Liver (tissue), 9 donors: ENCODE results near the gene TMEM79. TPM values are rescaled to one million over a fixed set of nuclear protein-coding genes. Genes with fewer than 3 reads are reported as not detected.

ENCODE experiments used
- DNase-seq: peaks from one replicate; pipeline ENCODE4 v3.0.0-alpha.2; 2017; ENCODE audit warnings: low spot score
- H3K27ac ChIP-seq, 2 donors: one replicate each; pipeline ENCODE4 v1.7.0; 2013; ENCODE audit warnings: inconsistent platforms in 2 of 2, low read length in 2 of 2, control low read depth in 1 of 2, low read depth in 1 of 2, mild to moderate bottlenecking in 1 of 2
- H3K27me3 ChIP-seq, 4 donors: one replicate each; pipeline versions ENCODE4 v1.6.1 to v1.7.0; 2013; ENCODE audit warnings: low read length in 3 of 4, inconsistent platforms in 1 of 4, mild to moderate bottlenecking in 1 of 4, moderate library complexity in 1 of 4; ENCODE audit not compliant: control insufficient read depth in 4 of 4, insufficient read depth in 4 of 4
- H3K36me3 ChIP-seq, 4 donors: one replicate each; pipeline versions ENCODE4 v1.6.1 to v1.7.0; 2013; ENCODE audit warnings: low read length in 3 of 4, mild to moderate bottlenecking in 3 of 4, low read depth in 1 of 4, moderate library complexity in 1 of 4; ENCODE audit not compliant: control insufficient read depth in 4 of 4, insufficient read depth in 3 of 4
- H3K4me1 ChIP-seq, 4 donors: one replicate each; pipeline versions ENCODE4 v1.6.1 to v1.7.0; 2013; ENCODE audit warnings: low read length in 3 of 4, mild to moderate bottlenecking in 3 of 4, moderate library complexity in 1 of 4; ENCODE audit not compliant: control insufficient read depth in 4 of 4, insufficient read depth in 4 of 4
- H3K4me3 ChIP-seq, 3 donors: one replicate each; pipeline versions ENCODE4 v1.6.1 to v1.7.0; 2013; ENCODE audit warnings: low read length in 3 of 3, control low read depth in 1 of 3, low read depth in 1 of 3, mild to moderate bottlenecking in 1 of 3
- H3K9ac ChIP-seq, 2 donors: one replicate each; pipeline ENCODE4 v1.7.0; 2013; ENCODE audit warnings: low read length in 2 of 2, mild to moderate bottlenecking in 2 of 2, moderate library complexity in 2 of 2, control low read depth in 1 of 2, low read depth in 1 of 2
- H3K9me3 ChIP-seq, 4 donors: one replicate each; pipeline versions ENCODE4 v1.6.1 to v1.7.0; 2013; ENCODE audit warnings: low read length in 3 of 4; ENCODE audit not compliant: control insufficient read depth in 4 of 4
- ATF3 ChIP-seq: IDR thresholded peaks from 2 replicates; pipeline ENCODE4 v1.6.1; 2016; ENCODE audit warnings: antibody characterized with exemption
- EGR1 ChIP-seq, 2 donors: IDR thresholded peaks; 2 replicates each; pipeline ENCODE4 v1.6.1; 2016 to 2018; ENCODE audit warnings: antibody characterized with exemption in 2 of 2, low read depth in 2 of 2
- FOXA1 ChIP-seq: IDR thresholded peaks from 2 replicates; pipeline ENCODE4 v1.6.1; 2016; ENCODE audit warnings: antibody characterized with exemption
- FOXA2 ChIP-seq: IDR thresholded peaks from 2 replicates; pipeline ENCODE4 v1.6.1; 2016; ENCODE audit warnings: antibody characterized with exemption
- GABPA ChIP-seq, 2 donors: IDR thresholded peaks in 1 of 2; conservative IDR thresholded peaks in 1 of 2; 2 replicates each; pipeline ENCODE4 v1.6.1; 2016; ENCODE audit warnings: antibody characterized with exemption in 2 of 2, mild to moderate bottlenecking in 1 of 2, moderate library complexity in 1 of 2
- HNF4A ChIP-seq, 2 donors: conservative IDR thresholded peaks; 2 replicates each; pipeline ENCODE4 v1.6.1; 2016; ENCODE audit warnings: antibody characterized with exemption in 2 of 2, mild to moderate bottlenecking in 2 of 2
- HNF4G ChIP-seq: IDR thresholded peaks from 2 replicates; pipeline ENCODE4 v1.6.1; 2016; ENCODE audit warnings: antibody characterized with exemption
- MAX ChIP-seq: IDR thresholded peaks from 2 replicates; pipeline ENCODE4 v1.6.1; 2016; ENCODE audit warnings: antibody characterized with exemption
- NR2F2 ChIP-seq: IDR thresholded peaks from 2 replicates; pipeline ENCODE4 v1.6.1; 2016; ENCODE audit warnings: antibody characterized with exemption
- RAD21 ChIP-seq, 2 donors: IDR thresholded peaks; 2 replicates each; pipeline ENCODE4 v1.6.1; 2016; ENCODE audit warnings: antibody characterized with exemption in 2 of 2, mild to moderate bottlenecking in 2 of 2
- RXRA ChIP-seq, 2 donors: IDR thresholded peaks; 2 replicates each; pipeline ENCODE4 v1.6.1; 2017 to 2018; ENCODE audit warnings: antibody characterized with exemption in 2 of 2, mild to moderate bottlenecking in 1 of 2
- SP1 ChIP-seq: IDR thresholded peaks from 2 replicates; pipeline ENCODE4 v1.6.1; 2018; ENCODE audit warnings: antibody characterized with exemption, mild to moderate bottlenecking
- YY1 ChIP-seq: IDR thresholded peaks from 2 replicates; pipeline ENCODE4 v1.6.1; 2016; ENCODE audit warnings: antibody characterized with exemption, mild to moderate bottlenecking
- WGBS: extraction: QIAGEN DNeasy Blood & Tissue Kit; methylation state at CpG from one replicate; pipeline ENCODE4 v1.1.7; 2013; 5-methylcytosine and 5-hydroxymethylcytosine counted together
- polyA plus RNA-seq, 2 donors: library from polyadenylated mRNA; stranded (reverse) in 1 of 2; unstranded in 1 of 2; fragments of 200-250 nt in 1 of 2; fragments of >200 nt in 1 of 2; fragmentation: Nextera tagmentation in 1 of 2; extraction: Ambion mirVana in 1 of 2; gene quantifications; one replicate each; pipeline versions ENCODE4 v1.2.1 to v1.2.3, GENCODE V29; 2013 to 2015
- total RNA-seq, 2 donors: library from RNA; depleted of rRNA; stranded (reverse); fragments of >200 nt; gene quantifications; one replicate each; pipeline ENCODE4 v1.2.3, GENCODE V29; 2014
- TF ChIP-seq, protein P1 (sequence below): IDR thresholded peaks from 2 replicates; pipeline ENCODE4 v1.6.1; 2016; ENCODE audit warnings: antibody characterized with exemption, mild to moderate bottlenecking
- TF ChIP-seq, protein P2 (sequence below): IDR thresholded peaks from 2 replicates; pipeline ENCODE4 v1.6.1; 2016; ENCODE audit warnings: antibody characterized with exemption
- TF ChIP-seq, protein P3 (sequence below): fragments of 150-350 bp; IDR thresholded peaks from 2 replicates; pipeline ENCODE4 v1.5.1; 2017; ENCODE audit warnings: improper control_type of control experiment, low read depth, low read length; ENCODE audit not compliant: missing input control
- donor health status: healthy.
- donor health status: healthy.
- donor health status: healthy.
- donor health status: healthy.
- donor health status: healthy.

The TMEM79 gene
- total and polyA plus RNA-seq, 4 donors, result 1.2 to 2.2 (median 1.6) TPM

DNA sequence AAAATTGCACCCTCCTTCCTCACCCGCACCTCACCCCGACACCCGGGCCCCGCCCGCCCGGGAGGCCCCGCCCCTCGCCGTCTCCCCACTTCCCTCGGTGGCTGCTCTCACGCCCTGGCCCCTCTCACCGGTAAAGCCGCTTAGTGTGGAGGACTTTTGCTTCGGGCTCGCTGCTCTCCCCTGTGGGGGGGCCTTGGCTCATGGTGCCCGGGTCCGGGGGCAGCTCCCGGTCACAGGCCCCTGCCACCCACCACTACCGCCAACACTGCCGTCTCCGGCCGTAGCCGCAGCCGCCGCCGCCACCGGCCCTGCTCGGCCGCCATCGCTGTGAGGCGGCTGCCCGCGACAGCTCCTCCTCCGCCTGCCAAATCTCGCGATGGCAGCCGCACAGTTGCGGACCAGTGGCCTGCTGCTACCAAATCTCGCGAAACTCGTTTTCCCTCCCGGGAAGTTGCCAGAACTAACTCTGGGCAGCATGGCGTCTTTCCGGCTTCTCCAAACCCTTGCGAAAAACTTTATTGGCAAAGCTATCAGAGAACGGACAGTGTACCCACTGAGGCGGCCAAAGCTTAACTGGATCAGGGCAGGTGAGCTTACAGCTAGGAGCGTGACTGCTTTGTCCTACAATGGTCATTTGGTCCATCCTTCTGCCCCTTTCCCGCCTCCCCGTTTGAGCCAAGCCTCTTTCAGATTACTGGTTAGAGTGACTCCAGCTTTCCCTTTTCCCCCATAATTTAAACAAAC lies 1.5 kb upstream of the TMEM79 start, which contains the start of gene SMG5 (continued):
- TF ChIP-seq GABPA (IDR thresholded peaks at IDR 0.05 in 1 of 2, conservative IDR thresholded peaks at IDR 0.05 in 1 of 2) (peak; percentile 70 to 91), ATF3 (peak; percentile 47), FOXA2 (no peak), MAX (peak; percentile 79)

DNA sequence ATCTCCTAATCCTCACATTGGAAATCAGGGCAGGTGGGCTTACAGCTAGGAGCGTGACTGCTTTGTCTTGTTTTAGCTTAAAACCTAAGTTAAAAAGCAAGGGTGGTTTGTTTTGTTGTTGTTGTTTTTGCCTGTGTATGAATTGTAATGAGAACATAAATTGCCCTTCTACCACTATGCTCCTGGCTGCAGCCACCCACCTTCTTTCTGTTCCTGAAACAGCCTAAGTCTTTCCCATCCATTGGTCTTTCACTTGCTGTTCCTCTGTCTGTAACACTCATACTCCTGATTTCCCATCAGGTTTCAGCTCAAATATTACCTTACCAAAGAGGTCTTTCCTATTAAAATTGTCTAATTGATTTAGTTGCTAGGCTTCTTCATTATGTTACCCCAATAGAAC lies 604 bp upstream of the TMEM79 start:
- no peaks in the 10 kb centered on the region for H3K9me3 ChIP-seq
- no peak for TF ChIP-seq EGR1 (IDR thresholded peaks at IDR 0.05; ENCODE audit: low read depth in 2 of 2)
- TF ChIP-seq YY1, result no peak
- TF ChIP-seq, protein P1, sequence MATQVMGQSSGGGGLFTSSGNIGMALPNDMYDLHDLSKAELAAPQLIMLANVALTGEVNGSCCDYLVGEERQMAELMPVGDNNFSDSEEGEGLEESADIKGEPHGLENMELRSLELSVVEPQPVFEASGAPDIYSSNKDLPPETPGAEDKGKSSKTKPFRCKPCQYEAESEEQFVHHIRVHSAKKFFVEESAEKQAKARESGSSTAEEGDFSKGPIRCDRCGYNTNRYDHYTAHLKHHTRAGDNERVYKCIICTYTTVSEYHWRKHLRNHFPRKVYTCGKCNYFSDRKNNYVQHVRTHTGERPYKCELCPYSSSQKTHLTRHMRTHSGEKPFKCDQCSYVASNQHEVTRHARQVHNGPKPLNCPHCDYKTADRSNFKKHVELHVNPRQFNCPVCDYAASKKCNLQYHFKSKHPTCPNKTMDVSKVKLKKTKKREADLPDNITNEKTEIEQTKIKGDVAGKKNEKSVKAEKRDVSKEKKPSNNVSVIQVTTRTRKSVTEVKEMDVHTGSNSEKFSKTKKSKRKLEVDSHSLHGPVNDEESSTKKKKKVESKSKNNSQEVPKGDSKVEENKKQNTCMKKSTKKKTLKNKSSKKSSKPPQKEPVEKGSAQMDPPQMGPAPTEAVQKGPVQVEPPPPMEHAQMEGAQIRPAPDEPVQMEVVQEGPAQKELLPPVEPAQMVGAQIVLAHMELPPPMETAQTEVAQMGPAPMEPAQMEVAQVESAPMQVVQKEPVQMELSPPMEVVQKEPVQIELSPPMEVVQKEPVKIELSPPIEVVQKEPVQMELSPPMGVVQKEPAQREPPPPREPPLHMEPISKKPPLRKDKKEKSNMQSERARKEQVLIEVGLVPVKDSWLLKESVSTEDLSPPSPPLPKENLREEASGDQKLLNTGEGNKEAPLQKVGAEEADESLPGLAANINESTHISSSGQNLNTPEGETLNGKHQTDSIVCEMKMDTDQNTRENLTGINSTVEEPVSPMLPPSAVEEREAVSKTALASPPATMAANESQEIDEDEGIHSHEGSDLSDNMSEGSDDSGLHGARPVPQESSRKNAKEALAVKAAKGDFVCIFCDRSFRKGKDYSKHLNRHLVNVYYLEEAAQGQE, result no peak
- TF ChIP-seq, protein P2, sequence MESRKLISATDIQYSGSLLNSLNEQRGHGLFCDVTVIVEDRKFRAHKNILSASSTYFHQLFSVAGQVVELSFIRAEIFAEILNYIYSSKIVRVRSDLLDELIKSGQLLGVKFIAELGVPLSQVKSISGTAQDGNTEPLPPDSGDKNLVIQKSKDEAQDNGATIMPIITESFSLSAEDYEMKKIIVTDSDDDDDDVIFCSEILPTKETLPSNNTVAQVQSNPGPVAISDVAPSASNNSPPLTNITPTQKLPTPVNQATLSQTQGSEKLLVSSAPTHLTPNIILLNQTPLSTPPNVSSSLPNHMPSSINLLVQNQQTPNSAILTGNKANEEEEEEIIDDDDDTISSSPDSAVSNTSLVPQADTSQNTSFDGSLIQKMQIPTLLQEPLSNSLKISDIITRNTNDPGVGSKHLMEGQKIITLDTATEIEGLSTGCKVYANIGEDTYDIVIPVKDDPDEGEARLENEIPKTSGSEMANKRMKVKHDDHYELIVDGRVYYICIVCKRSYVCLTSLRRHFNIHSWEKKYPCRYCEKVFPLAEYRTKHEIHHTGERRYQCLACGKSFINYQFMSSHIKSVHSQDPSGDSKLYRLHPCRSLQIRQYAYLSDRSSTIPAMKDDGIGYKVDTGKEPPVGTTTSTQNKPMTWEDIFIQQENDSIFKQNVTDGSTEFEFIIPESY, result no peak
- no peak for TF ChIP-seq MAX
- TF ChIP-seq RXRA (IDR thresholded peaks at IDR 0.05), result no peak
- TF ChIP-seq, protein P3, sequence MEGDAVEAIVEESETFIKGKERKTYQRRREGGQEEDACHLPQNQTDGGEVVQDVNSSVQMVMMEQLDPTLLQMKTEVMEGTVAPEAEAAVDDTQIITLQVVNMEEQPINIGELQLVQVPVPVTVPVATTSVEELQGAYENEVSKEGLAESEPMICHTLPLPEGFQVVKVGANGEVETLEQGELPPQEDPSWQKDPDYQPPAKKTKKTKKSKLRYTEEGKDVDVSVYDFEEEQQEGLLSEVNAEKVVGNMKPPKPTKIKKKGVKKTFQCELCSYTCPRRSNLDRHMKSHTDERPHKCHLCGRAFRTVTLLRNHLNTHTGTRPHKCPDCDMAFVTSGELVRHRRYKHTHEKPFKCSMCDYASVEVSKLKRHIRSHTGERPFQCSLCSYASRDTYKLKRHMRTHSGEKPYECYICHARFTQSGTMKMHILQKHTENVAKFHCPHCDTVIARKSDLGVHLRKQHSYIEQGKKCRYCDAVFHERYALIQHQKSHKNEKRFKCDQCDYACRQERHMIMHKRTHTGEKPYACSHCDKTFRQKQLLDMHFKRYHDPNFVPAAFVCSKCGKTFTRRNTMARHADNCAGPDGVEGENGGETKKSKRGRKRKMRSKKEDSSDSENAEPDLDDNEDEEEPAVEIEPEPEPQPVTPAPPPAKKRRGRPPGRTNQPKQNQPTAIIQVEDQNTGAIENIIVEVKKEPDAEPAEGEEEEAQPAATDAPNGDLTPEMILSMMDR, result no peak
- TF ChIP-seq HNF4A (conservative IDR thresholded peaks at IDR 0.05), result no peak
- no peak for TF ChIP-seq SP1
- TF ChIP-seq FOXA1, result no peak
- no peak for TF ChIP-seq RAD21 (IDR thresholded peaks at IDR 0.05)
- TF ChIP-seq GABPA (IDR thresholded peaks at IDR 0.05 in 1 of 2, conservative IDR thresholded peaks at IDR 0.05 in 1 of 2), result no peak
- no peak for TF ChIP-seq HNF4G
- no peak for TF ChIP-seq NR2F2
- peak overlapping the region; percentile 78 to 80 for H3K9ac ChIP-seq
- peaks cover 4 to 44% (median 27%) of the 10 kb centered on the region in 4 donors for H3K4me1 ChIP-seq
- no peaks in the 10 kb centered on the region for H3K27me3 ChIP-seq
- 91% methylated on average over 1 of the region's 1 CpG for WGBS
- H3K36me3 ChIP-seq, result peaks cover 2 to 10% (median 6%) of the 10 kb centered on the region in 4 donors
- DNase-seq, result no peak
- peak overlapping the region; percentile 82 to 97 (median 96) for H3K4me3 ChIP-seq
- H3K27ac ChIP-seq, result peak overlapping the region in 1 of 2 donors; percentile 95
